Mucosa of rectum (tissue), 2 donors: ENCODE results near the gene ITIH1.

Source experiments
- H3K27ac ChIP-seq, 2 donors: one replicate each; pipeline ENCODE4 v1.7.0; 2013; ENCODE audit warnings: inconsistent platforms in 2 of 2, low read depth in 2 of 2, low read length in 2 of 2
- H3K27me3 ChIP-seq, 2 donors: one replicate each; pipeline ENCODE4 v1.7.0; 2013; ENCODE audit warnings: low read length in 2 of 2; ENCODE audit not compliant: control insufficient read depth in 2 of 2, insufficient read depth in 2 of 2
- H3K36me3 ChIP-seq, 2 donors: one replicate each; pipeline ENCODE4 v1.7.0; 2013; ENCODE audit warnings: low read length in 2 of 2; ENCODE audit not compliant: control insufficient read depth in 2 of 2, insufficient read depth in 2 of 2
- H3K4me1 ChIP-seq, 2 donors: one replicate each; pipeline ENCODE4 v1.7.0; 2013; ENCODE audit warnings: low read length in 2 of 2, mild to moderate bottlenecking in 1 of 2; ENCODE audit not compliant: control insufficient read depth in 2 of 2, insufficient read depth in 2 of 2
- H3K4me3 ChIP-seq, 2 donors: one replicate each; pipeline ENCODE4 v1.7.0; 2013; ENCODE audit warnings: low read length in 2 of 2
- H3K9ac ChIP-seq, 2 donors: one replicate each; pipeline ENCODE4 v1.7.0; 2013; ENCODE audit warnings: low read length in 2 of 2, low read depth in 1 of 2, mild to moderate bottlenecking in 1 of 2
- H3K9me3 ChIP-seq, 2 donors: one replicate each; pipeline ENCODE4 v1.7.0; 2013; ENCODE audit warnings: low read length in 2 of 2; ENCODE audit not compliant: control insufficient read depth in 2 of 2
- donor health status: healthy.
- donor health status: Normal muscosa, but diverticular disease.

The ITIH1 gene

GRCh38 chr3:52839268-52839575 lies 61.8 kb downstream of the ITIH1 start:
- no peaks in the 10 kb centered on the region for H3K9me3 ChIP-seq

GRCh38 chr3:52839892-52840545 lies 62.6 kb downstream of the ITIH1 start:
- no peaks in the 10 kb centered on the region for H3K9me3 ChIP-seq
- H3K27ac ChIP-seq, result no peak overlapping the region
- H3K36me3 ChIP-seq, result peaks cover 6 to 17% of the 10 kb centered on the region in 2 donors
- no peak overlapping the region for H3K4me3 ChIP-seq
- H3K27me3 ChIP-seq, result no peaks in the 10 kb centered on the region
- peaks cover 0 to 4% of the 10 kb centered on the region in 2 donors for H3K4me1 ChIP-seq
- H3K9ac ChIP-seq, result no peak overlapping the region

More at GRCh38 chr3:52839268-52839575, 61.8 kb downstream of the ITIH1 start:
- no peak overlapping the region for H3K9ac ChIP-seq
- H3K4me3 ChIP-seq, result no peak overlapping the region
- no peak overlapping the region for H3K27ac ChIP-seq
- H3K4me1 ChIP-seq, result peaks cover 0 to 4% of the 10 kb centered on the region in 2 donors
- peaks cover 6 to 17% of the 10 kb centered on the region in 2 donors for H3K36me3 ChIP-seq
- H3K27me3 ChIP-seq, result no peaks in the 10 kb centered on the region

- peaks cover 6 to 17% of the 10 kb centered on the region in 2 donors for H3K36me3 ChIP-seq
- H3K27me3 ChIP-seq, result no peaks in the 10 kb centered on the region
- no peak overlapping the region for H3K27ac ChIP-seq
Measured at GRCh38 chr3:52841211-52841980, 64.0 kb downstream of the ITIH1 start.

More at GRCh38 chr3:52841211-52841980, 64.0 kb downstream of the ITIH1 start:
- H3K9ac ChIP-seq, result no peak overlapping the region
- peaks cover 0 to 4% of the 10 kb centered on the region in 2 donors for H3K4me1 ChIP-seq
- H3K4me3 ChIP-seq, result no peak overlapping the region
- no peaks in the 10 kb centered on the region for H3K9me3 ChIP-seq
